ENCODE results near the gene CELSR1.

The CELSR1 gene

DNA sequence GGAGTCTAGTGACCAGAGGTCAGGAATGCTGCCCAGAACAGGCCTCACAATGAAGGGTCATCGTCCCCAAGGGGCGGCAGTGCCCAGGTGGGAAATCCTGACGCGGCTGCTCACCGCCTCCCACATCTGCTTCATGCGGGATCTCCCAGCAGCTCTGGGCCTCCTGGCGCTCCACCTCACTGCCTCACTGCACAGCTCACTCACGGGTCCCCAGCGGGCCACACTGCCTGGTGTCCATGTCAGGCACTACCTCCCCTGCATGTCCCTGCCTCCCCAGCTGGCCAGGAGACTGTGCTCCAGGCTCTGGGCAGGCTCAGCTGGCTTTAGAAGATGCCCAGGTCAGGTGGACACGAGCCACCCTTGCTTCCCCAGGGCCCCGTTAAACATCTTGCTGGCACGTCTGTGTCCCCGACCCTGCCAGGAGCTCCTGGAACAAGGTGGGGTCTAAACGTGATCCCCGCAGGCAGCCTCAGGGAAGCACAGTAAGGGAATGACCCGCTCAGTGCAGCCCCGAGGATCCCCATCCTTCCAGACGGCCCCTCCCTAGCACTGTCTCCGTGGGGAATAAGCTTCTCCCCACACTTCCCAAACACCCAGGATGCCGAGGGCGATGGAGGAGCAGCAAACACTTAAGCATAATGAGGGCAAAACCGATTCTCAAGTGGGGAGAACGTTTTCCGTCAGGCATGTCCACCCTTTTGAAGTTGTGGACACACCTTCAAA is 108.7 kb downstream of the CELSR1 start:
- Histone ChIP-seq H2BK12ac (ENCODE audit: low read length) (no peak overlapping the region), H3K23ac (ENCODE audit: low read depth, low read length, poor library complexity) (peak overlapping the region; percentile 86), H2BK15ac (ENCODE audit: low read length) (no peak overlapping the region), H3K4me3 (ENCODE audit: low read length in 2 of 2) (no peak overlapping the region), H3K9me3 (replicated peaks in 1 of 2; ENCODE audit: control insufficient read depth in 2 of 2, insufficient read depth in 1 of 2, low read depth in 1 of 2, low read length in 2 of 2) (peaks cover 3 to 19% of the 10 kb centered on the region in 2 donors), H2AFZ (ENCODE audit: low read length) (no peak overlapping the region), H4K91ac (ENCODE audit: low read depth, low read length, poor library complexity) (no peak overlapping the region), H3K36me3 (replicated peaks in 1 of 2; ENCODE audit: control insufficient read depth in 2 of 2, insufficient read depth in 2 of 2, low read length in 2 of 2) (peaks cover 0 to 3% of the 10 kb centered on the region in 2 donors), H3K18ac (ENCODE audit: low read length) (peak overlapping the region; percentile 45), H2BK120ac (ENCODE audit: low read depth, low read length) (no peak overlapping the region), H2AK5ac (ENCODE audit: low read depth, low read length) (peak overlapping the region; percentile 81), H3K27me3 (ENCODE audit: control insufficient read depth in 3 of 3, insufficient read depth in 3 of 3, low read depth in 1 of 3, low read length in 3 of 3) (no peaks in the 10 kb centered on the region), H3K14ac (ENCODE audit: low read length) (peak overlapping the region; percentile 31), H3K27ac (replicated peaks; ENCODE audit: low read length) (no peak overlapping the region), H3K9ac (ENCODE audit: low read depth, low read length, poor library complexity) (no peak overlapping the region), H4K8ac (ENCODE audit: low read depth, low read length) (no peak overlapping the region), H3K79me1 (ENCODE audit: low read depth, low read length) (no peaks in the 10 kb centered on the region), H3K4me1 (ENCODE audit: control insufficient read depth in 2 of 2, insufficient read depth in 1 of 2, low read depth in 1 of 2, low read length in 2 of 2) (peaks cover 0 to 3% of the 10 kb centered on the region in 2 donors), H2BK5ac (ENCODE audit: low read length) (no peak overlapping the region), H3K4me2 (ENCODE audit: insufficient read depth, low read length, poor library complexity, severe bottlenecking) (no peak overlapping the region), H3K4ac (ENCODE audit: low read length) (no peak overlapping the region)
- no CpG with 5 or more reads among the region's 24 CpGs for WGBS, 2 donors (ENCODE audit: extremely low coverage in 2 of 2, insufficient read length in 2 of 2, insufficient replicate concordance in 1 of 2)
- DNase-seq (ENCODE audit: low spot score): no peak

DNA sequence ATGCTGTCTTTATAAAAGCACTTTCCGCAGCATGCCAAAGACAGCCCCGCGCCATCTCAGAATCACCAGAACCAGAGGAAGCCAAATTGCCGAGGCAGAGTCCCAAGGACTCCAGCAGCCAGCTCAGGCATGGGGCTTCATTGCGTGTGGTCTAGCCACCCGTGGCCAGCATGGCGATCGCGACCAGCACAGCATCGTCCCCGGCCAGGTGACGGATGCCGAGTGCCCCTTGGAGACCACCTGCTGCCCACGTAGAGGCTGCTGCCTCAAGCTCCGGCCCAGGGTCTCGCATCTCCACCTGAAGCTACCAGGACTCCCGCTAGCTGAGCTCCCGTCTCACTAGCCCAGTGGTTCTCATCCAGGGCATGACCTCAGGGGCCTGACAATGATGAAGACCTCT is 109.2 kb downstream of the CELSR1 start:
- DNase-seq (ENCODE audit: low spot score): no peak
- Histone ChIP-seq H3K36me3 (replicated peaks in 1 of 2; ENCODE audit: control insufficient read depth in 2 of 2, insufficient read depth in 2 of 2, low read length in 2 of 2) (peaks cover 0 to 3% of the 10 kb centered on the region in 2 donors), H3K9me3 (replicated peaks in 1 of 2; ENCODE audit: control insufficient read depth in 2 of 2, insufficient read depth in 1 of 2, low read depth in 1 of 2, low read length in 2 of 2) (peaks cover 3 to 19% of the 10 kb centered on the region in 2 donors), H3K4me3 (ENCODE audit: low read length in 2 of 2) (no peak overlapping the region), H2AK5ac (ENCODE audit: low read depth, low read length) (peak overlapping the region; percentile 48), H2BK5ac (ENCODE audit: low read length) (no peak overlapping the region), H2BK120ac (ENCODE audit: low read depth, low read length) (no peak overlapping the region), H3K27ac (replicated peaks; ENCODE audit: low read length) (no peak overlapping the region), H3K79me1 (ENCODE audit: low read depth, low read length) (no peaks in the 10 kb centered on the region), H2BK12ac (ENCODE audit: low read length) (no peak overlapping the region), H2BK15ac (ENCODE audit: low read length) (no peak overlapping the region), H3K27me3 (ENCODE audit: control insufficient read depth in 3 of 3, insufficient read depth in 3 of 3, low read depth in 1 of 3, low read length in 3 of 3) (no peaks in the 10 kb centered on the region), H2AFZ (ENCODE audit: low read length) (no peak overlapping the region), H3K4ac (ENCODE audit: low read length) (no peak overlapping the region), H3K9ac (ENCODE audit: low read depth, low read length, poor library complexity) (no peak overlapping the region), H4K8ac (ENCODE audit: low read depth, low read length) (no peak overlapping the region), H3K4me1 (ENCODE audit: control insufficient read depth in 2 of 2, insufficient read depth in 1 of 2, low read depth in 1 of 2, low read length in 2 of 2) (peaks cover 0 to 3% of the 10 kb centered on the region in 2 donors), H3K18ac (ENCODE audit: low read length) (peak overlapping the region; percentile 46), H3K23ac (ENCODE audit: low read depth, low read length, poor library complexity) (peak overlapping the region; percentile 70), H4K91ac (ENCODE audit: low read depth, low read length, poor library complexity) (no peak overlapping the region), H3K4me2 (ENCODE audit: insufficient read depth, low read length, poor library complexity, severe bottlenecking) (no peak overlapping the region), H3K14ac (ENCODE audit: low read length) (peak overlapping the region; percentile 90)
- WGBS, 2 donors (ENCODE audit: extremely low coverage in 2 of 2, insufficient read length in 2 of 2, insufficient replicate concordance in 1 of 2): no CpG with 5 or more reads among the region's 18 CpGs

DNA sequence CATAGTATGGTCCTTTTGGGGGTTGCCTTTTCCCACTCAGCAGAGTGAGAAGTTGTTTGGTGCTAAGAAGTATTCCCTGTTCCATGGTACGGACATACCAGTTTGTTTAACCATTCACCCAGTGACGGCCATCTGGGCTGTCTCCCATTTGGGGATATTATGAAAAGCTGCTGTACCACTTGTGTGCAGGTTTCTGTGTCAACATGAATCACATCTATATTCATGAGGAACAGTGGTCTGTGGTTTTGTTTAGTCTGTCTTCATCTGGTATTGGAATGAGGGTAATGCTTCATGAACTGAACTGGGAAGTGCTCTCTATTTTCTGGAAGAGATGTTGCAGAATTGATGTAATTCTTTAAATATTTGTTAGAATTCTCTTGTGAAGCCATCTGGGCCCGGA is 112.4 kb downstream of the CELSR1 start:
- no peak overlapping the region for H3K4me2 ChIP-seq (ENCODE audit: insufficient read depth, low read length, poor library complexity, severe bottlenecking)
- no peak overlapping the region for H2AK5ac ChIP-seq (ENCODE audit: low read depth, low read length)
- H4K8ac ChIP-seq (ENCODE audit: low read depth, low read length): no peak overlapping the region
- no peak overlapping the region for H2BK120ac ChIP-seq (ENCODE audit: low read depth, low read length)
- peaks cover 0 to 3% of the 10 kb centered on the region in 2 donors for H3K4me1 ChIP-seq (ENCODE audit: control insufficient read depth in 2 of 2, insufficient read depth in 1 of 2, low read depth in 1 of 2, low read length in 2 of 2)
- H3K79me1 ChIP-seq (ENCODE audit: low read depth, low read length): no peaks in the 10 kb centered on the region
- H3K27ac ChIP-seq (replicated peaks; ENCODE audit: low read length): no peak overlapping the region
- H2BK12ac ChIP-seq (ENCODE audit: low read length): no peak overlapping the region
- no peak overlapping the region for H3K14ac ChIP-seq (ENCODE audit: low read length)
- peaks cover 4 to 22% of the 10 kb centered on the region in 2 donors for H3K9me3 ChIP-seq (replicated peaks in 1 of 2; ENCODE audit: control insufficient read depth in 2 of 2, insufficient read depth in 1 of 2, low read depth in 1 of 2, low read length in 2 of 2)
- no peak overlapping the region for H3K4me3 ChIP-seq (ENCODE audit: low read length in 2 of 2)
- no peak overlapping the region for H3K4ac ChIP-seq (ENCODE audit: low read length)
- H4K91ac ChIP-seq (ENCODE audit: low read depth, low read length, poor library complexity): no peak overlapping the region
- no peak for DNase-seq (ENCODE audit: low spot score)
- H3K9ac ChIP-seq (ENCODE audit: low read depth, low read length, poor library complexity): no peak overlapping the region
- H2AFZ ChIP-seq (ENCODE audit: low read length): no peak overlapping the region
- H3K27me3 ChIP-seq (ENCODE audit: control insufficient read depth in 3 of 3, insufficient read depth in 3 of 3, low read depth in 1 of 3, low read length in 3 of 3): no peaks in the 10 kb centered on the region
- H3K23ac ChIP-seq (ENCODE audit: low read depth, low read length, poor library complexity): no peak overlapping the region
- H3K36me3 ChIP-seq (replicated peaks in 1 of 2; ENCODE audit: control insufficient read depth in 2 of 2, insufficient read depth in 2 of 2, low read length in 2 of 2): peaks cover 0 to 3% of the 10 kb centered on the region in 2 donors
- no peak overlapping the region for H2BK5ac ChIP-seq (ENCODE audit: low read length)
- no peak overlapping the region for H3K18ac ChIP-seq (ENCODE audit: low read length)
- no peak overlapping the region for H2BK15ac ChIP-seq (ENCODE audit: low read length)
- no CpG with 5 or more reads among the region's 3 CpGs for WGBS, 2 donors (ENCODE audit: extremely low coverage in 2 of 2, insufficient read length in 2 of 2, insufficient replicate concordance in 1 of 2)

DNA sequence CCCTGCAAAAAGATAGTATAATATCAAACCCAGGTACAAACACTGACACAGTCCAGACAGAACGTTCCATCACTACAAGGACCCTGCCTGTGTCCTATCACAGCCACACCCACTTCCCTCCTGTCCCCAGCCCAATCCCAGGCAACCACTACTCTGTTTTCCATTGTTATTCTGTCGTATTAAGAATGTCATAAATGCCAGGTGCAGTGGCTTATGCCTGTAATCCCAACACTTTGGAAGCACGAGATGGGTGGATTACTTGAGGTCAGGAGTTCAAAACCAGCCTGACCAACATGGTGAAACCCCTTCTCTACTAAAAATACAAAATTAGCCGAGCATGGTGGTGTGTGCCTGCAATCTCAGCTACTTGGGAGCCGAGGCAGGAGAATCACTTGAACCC is 112.9 kb downstream of the CELSR1 start:
- Histone ChIP-seq H3K14ac (ENCODE audit: low read length) (no peak overlapping the region), H3K23ac (ENCODE audit: low read depth, low read length, poor library complexity) (no peak overlapping the region), H3K4me3 (ENCODE audit: low read length in 2 of 2) (no peak overlapping the region), H2AK5ac (ENCODE audit: low read depth, low read length) (no peak overlapping the region), H3K79me1 (ENCODE audit: low read depth, low read length) (no peaks in the 10 kb centered on the region), H4K8ac (ENCODE audit: low read depth, low read length) (no peak overlapping the region), H3K27ac (replicated peaks; ENCODE audit: low read length) (no peak overlapping the region), H3K9ac (ENCODE audit: low read depth, low read length, poor library complexity) (no peak overlapping the region), H3K4me2 (ENCODE audit: insufficient read depth, low read length, poor library complexity, severe bottlenecking) (no peak overlapping the region), H2BK120ac (ENCODE audit: low read depth, low read length) (no peak overlapping the region), H3K27me3 (ENCODE audit: control insufficient read depth in 3 of 3, insufficient read depth in 3 of 3, low read depth in 1 of 3, low read length in 3 of 3) (no peaks in the 10 kb centered on the region), H3K4ac (ENCODE audit: low read length) (no peak overlapping the region), H2BK5ac (ENCODE audit: low read length) (no peak overlapping the region), H3K9me3 (replicated peaks in 1 of 2; ENCODE audit: control insufficient read depth in 2 of 2, insufficient read depth in 1 of 2, low read depth in 1 of 2, low read length in 2 of 2) (peaks cover 7 to 22% of the 10 kb centered on the region in 2 donors), H4K91ac (ENCODE audit: low read depth, low read length, poor library complexity) (no peak overlapping the region), H2BK12ac (ENCODE audit: low read length) (no peak overlapping the region), H2AFZ (ENCODE audit: low read length) (no peak overlapping the region), H2BK15ac (ENCODE audit: low read length) (no peak overlapping the region), H3K36me3 (replicated peaks in 1 of 2; ENCODE audit: control insufficient read depth in 2 of 2, insufficient read depth in 2 of 2, low read length in 2 of 2) (peaks cover 0 to 3% of the 10 kb centered on the region in 2 donors), H3K4me1 (ENCODE audit: control insufficient read depth in 2 of 2, insufficient read depth in 1 of 2, low read depth in 1 of 2, low read length in 2 of 2) (peaks cover 0 to 3% of the 10 kb centered on the region in 2 donors), H3K18ac (ENCODE audit: low read length) (no peak overlapping the region)
- WGBS, 2 donors (ENCODE audit: extremely low coverage in 2 of 2, insufficient read length in 2 of 2, insufficient replicate concordance in 1 of 2): no CpG with 5 or more reads among the region's 5 CpGs
- no peak for DNase-seq (ENCODE audit: low spot score)

Measured in neuronal stem cell (in vitro differentiated cells).